Pancreas (tissue), 10 donors: ENCODE results near the gene CHST11. TPM values are rescaled to one million over a fixed set of nuclear protein-coding genes. Genes with fewer than 3 reads are reported as not detected.

ENCODE experiments used
- ATAC-seq, 4 donors: fragments of 200-7000 bp; cut with Tn5 transposase; one replicate each; pipeline versions ENCODE4 v1.8.0 to v1.9.1; 2020; ENCODE audit warnings: mild to moderate bottlenecking in 4 of 4, moderate library complexity in 4 of 4
- DNase-seq, 6 donors: peaks; one replicate each; pipeline ENCODE4 v3.0.0-alpha.2; 2020
- FAIRE-seq: peaks from 2 replicates; lab custom pipeline; 2012; peaks lifted over from hg19 to GRCh38; lab: Jason Lieb, UNC
- H3K27ac ChIP-seq, 4 donors: fragments of 200-600 bp; sonication (generic); 1 replicate in 3 of 4; 2 replicates in 1 of 4; pipeline versions ENCODE4 v1.5.0 to v1.8.0; 2020
- H3K27me3 ChIP-seq, 4 donors: fragments of 200-600 bp; one replicate each; pipeline ENCODE4 v1.8.0; 2021
- H3K36me3 ChIP-seq, 3 donors: fragments of 200-600 bp; sonication (generic) in 1 of 3; one replicate each; pipeline versions ENCODE4 v1.5.0 to v1.8.0; 2020 to 2021
- H3K4me1 ChIP-seq, 3 donors: fragments of 200-600 bp; one replicate each; pipeline ENCODE4 v1.8.0; 2021
- H3K4me3 ChIP-seq, 4 donors: fragments of 200-600 bp; sonication (generic) in 2 of 4; one replicate each; pipeline versions ENCODE4 v1.5.0 to v1.8.0; 2020 to 2021
- H3K9me3 ChIP-seq, 4 donors: fragments of 200-600 bp; one replicate each; pipeline ENCODE4 v1.8.0; 2021
- WGBS, 2 donors: extraction: QIAGEN DNeasy Blood & Tissue Kit; methylation state at CpG; one replicate each; pipeline ENCODE4 v1.1.7; 2013; 5-methylcytosine and 5-hydroxymethylcytosine counted together
- intact Hi-C, 3 donors: fragments of 100-400 bp; cut with DNase I; formaldehyde crosslinking; loops; one replicate each; pipeline versions ENCODE4 v1.11.1 to v1.14.2; 2022
- polyA plus RNA-seq, 2 donors: library from polyadenylated mRNA; stranded (reverse); fragments of 200-250 nt; gene quantifications; one replicate each; pipeline ENCODE4 v1.2.3, GENCODE V29; 2013
- total RNA-seq, 6 donors: library from RNA; stranded (reverse); fragmentation: NEBNext Ultra II Directional in 4 of 6; extraction: Animal tissue kit (Norgen Biotek cat#: 25700) in 4 of 6; gene quantifications; one replicate each; pipeline versions ENCODE4 v1.2.1 to v1.2.4, GENCODE V29; 2021 to 2023
- TF ChIP-seq, protein P1 (sequence below), 4 donors: fragments of 200-600 bp; sonication (generic) in 3 of 4; IDR thresholded peaks; one replicate each; pipeline versions ENCODE4 v1.5.0 to v1.8.0; 2021; ENCODE audit warnings: antibody characterized with exemption in 4 of 4
- donor health status: healthy with polysubstance abuse.
- donor health status: DM: no; HTN: no; CAD: no; lungs with moderate emphysema.
- donor health status: DM: no; HTN: no; CAD: no.
- donor health status: control.
- donor health status: control.
- donor health status: Bipolar disorder and iron deficiency.
- donor health status: DM: yes; HTN: yes; CAD: no.
- donor health status: DM: no; HTN: no; CAD: no.
- donor health status: DM: no; HTN: no; CAD: no.
- donor health status: DM: yes; HTN: yes; CAD: no.

The CHST11 gene
- total and polyA plus RNA-seq, 8 donors, result 1.1 to 14.8 (median 7.8) TPM

DNA sequence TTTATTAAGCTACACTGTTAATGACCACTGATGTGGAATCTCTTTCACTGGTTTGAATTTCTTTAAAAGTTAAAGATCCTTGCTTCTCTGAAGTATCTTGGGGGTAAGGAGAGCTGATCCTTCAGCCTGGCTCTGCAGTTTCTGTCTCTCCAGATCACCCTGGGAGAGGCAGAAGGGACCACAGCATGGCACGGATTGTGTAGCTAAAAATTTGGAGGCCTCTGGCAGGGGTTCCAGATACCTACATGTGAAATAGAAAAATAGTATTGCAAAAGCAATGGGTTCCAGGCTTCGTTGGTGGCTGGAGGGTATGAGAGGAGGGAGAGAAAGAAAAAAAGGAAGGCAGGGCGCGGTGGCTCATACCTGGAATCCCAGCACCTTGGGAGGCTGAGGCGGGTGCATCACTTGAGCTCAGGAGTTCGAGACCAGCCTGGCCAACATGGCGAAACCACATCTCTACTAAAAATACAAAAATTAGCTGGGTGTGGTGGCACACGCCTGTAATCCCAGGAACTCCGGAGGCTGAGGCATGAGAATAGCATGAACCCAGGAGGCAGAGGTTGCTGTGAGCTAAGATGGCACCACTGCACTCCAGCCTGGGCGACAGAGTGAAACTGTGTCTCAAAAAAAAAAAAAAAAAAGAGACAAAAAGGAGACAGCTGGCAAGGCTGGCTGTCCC is 3.4 kb downstream of the CHST11 start:
- no peak overlapping the region for H3K27ac ChIP-seq

DNA sequence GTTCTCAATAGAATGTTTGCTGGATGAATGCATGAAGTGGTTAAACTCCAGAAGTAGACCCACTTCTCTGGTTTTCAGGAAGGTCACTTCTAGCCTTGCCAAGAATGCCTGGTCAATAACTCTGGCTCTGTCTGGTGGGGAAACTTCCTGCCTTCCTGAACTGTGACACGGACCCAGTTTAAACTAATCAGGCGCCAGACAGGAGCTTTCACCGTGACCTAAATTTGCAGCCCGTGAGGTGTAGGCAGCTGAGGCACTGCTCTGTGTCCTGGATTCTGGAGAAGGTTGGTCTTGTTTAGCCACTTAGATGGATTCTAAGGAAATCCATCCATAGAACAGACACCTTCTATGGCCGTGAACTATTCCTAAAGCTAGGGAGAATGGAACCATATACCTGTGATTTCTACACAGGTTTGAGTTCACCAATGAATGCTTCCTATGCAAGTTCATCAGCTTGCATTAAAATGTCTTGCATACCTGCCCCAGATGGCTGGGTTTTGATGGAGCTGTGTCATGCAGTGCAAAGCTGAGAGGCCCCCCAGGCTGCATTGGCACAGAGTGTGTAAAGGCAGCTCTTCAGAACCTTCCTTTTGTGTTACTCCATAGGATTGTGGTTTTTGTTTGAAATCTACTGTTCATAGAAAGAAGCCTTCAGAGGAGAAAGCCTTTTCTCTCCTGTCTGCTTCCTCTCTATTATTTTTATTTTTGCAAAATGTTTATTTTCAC is 4.4 kb downstream of the CHST11 start:
- no peaks in the 10 kb centered on the region for H3K36me3 ChIP-seq
- FAIRE-seq (no peak), DNase-seq (no peak), ATAC-seq (no peak)
- intact Hi-C loops, result no loop called here
- WGBS, 2 donors, result 64 to 71% methylated on average over 5 of the region's 5 CpGs
- no peak overlapping the region for H3K27ac ChIP-seq
- TF ChIP-seq, protein P1, sequence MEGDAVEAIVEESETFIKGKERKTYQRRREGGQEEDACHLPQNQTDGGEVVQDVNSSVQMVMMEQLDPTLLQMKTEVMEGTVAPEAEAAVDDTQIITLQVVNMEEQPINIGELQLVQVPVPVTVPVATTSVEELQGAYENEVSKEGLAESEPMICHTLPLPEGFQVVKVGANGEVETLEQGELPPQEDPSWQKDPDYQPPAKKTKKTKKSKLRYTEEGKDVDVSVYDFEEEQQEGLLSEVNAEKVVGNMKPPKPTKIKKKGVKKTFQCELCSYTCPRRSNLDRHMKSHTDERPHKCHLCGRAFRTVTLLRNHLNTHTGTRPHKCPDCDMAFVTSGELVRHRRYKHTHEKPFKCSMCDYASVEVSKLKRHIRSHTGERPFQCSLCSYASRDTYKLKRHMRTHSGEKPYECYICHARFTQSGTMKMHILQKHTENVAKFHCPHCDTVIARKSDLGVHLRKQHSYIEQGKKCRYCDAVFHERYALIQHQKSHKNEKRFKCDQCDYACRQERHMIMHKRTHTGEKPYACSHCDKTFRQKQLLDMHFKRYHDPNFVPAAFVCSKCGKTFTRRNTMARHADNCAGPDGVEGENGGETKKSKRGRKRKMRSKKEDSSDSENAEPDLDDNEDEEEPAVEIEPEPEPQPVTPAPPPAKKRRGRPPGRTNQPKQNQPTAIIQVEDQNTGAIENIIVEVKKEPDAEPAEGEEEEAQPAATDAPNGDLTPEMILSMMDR (IDR thresholded peaks at IDR 0.05), result no peak
- no peaks in the 10 kb centered on the region for H3K27me3 ChIP-seq
- no peak overlapping the region for H3K4me3 ChIP-seq
- H3K4me1 ChIP-seq, result peaks cover 0 to 4% (median 0%) of the 10 kb centered on the region in 3 donors
- H3K9me3 ChIP-seq, result no peaks in the 10 kb centered on the region

More for the DNA sequence above, 3.4 kb downstream of the CHST11 start:
- Histone ChIP-seq H3K27me3 (no peaks in the 10 kb centered on the region), H3K4me1 (peaks cover 0 to 8% (median 0%) of the 10 kb centered on the region in 3 donors), H3K9me3 (no peaks in the 10 kb centered on the region), H3K4me3 (no peak overlapping the region), H3K36me3 (no peaks in the 10 kb centered on the region)
- FAIRE-seq (no peak), DNase-seq (no peak), ATAC-seq (no peak)
- WGBS, 2 donors, result 72 to 81% methylated on average over 9 to 10 of the region's 10 CpGs
- intact Hi-C loops, result no loop called here
- TF ChIP-seq, protein P1 (IDR thresholded peaks at IDR 0.05), result no peak

DNA sequence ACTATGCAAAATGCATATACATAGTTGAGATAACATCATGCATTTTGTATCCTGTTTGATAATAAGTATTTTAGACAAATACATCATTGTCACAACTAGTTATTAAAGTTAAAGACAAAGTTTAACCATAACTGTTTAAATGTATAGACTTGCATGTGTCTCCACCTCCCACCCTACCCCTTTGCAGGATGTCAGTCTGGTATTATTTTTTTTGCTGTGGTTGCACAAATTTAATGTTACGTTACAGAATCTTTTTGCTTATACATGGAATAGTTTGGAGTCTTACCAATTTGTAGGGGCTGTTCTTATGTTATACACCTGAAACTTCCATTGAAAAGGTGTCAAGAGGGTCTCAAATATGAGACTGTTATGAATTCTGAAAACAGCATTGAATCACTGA is 5.6 kb downstream of the CHST11 start:
- no peak overlapping the region for H3K27ac ChIP-seq
- peaks cover 0 to 3% (median 0%) of the 10 kb centered on the region in 3 donors for H3K4me1 ChIP-seq
- no peak overlapping the region for H3K4me3 ChIP-seq
- H3K9me3 ChIP-seq, result no peaks in the 10 kb centered on the region
- DNase-seq (no peak), ATAC-seq (no peak), FAIRE-seq (no peak)
- TF ChIP-seq, protein P1 (IDR thresholded peaks at IDR 0.05), result no peak
- H3K27me3 ChIP-seq, result no peaks in the 10 kb centered on the region
- no peaks in the 10 kb centered on the region for H3K36me3 ChIP-seq
- WGBS, 2 donors, result 86 to 90% methylated on average over 1 of the region's 1 CpG
- intact Hi-C loops, result no loop called here

DNA sequence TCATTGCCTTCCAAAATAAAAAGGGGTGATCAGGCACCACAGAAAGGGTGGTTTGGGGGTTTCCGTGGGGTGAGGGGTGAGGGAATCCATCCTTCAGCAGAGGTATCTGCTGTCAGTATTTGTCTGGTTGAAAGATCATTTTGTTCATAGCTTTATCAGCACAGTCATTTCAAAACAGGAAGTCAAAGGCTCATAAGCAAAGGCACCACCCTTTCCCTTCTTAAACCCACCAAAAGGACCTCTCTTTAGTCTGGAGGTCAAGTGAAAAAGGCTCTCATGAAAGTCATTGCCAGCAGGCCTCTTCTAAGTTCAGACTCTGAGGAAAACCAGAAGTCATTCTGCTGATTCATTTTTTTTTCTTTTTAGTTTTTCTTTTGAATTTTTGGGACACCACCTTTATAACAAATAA is 6.2 kb downstream of the CHST11 start:
- H3K9me3 ChIP-seq, result no peaks in the 10 kb centered on the region
- DNase-seq, result no peak
- no peak for FAIRE-seq
- H3K4me3 ChIP-seq, result no peak overlapping the region
- peak overlapping the region in 1 of 4 donors; percentile 3 for H3K27ac ChIP-seq
- peaks cover 0 to 3% (median 0%) of the 10 kb centered on the region in 3 donors for H3K4me1 ChIP-seq
- H3K27me3 ChIP-seq, result no peaks in the 10 kb centered on the region
- TF ChIP-seq, protein P1 (IDR thresholded peaks at IDR 0.05), result no peak
- WGBS, 2 donors, result 89 to 91% methylated on average over 1 of the region's 1 CpG
- ATAC-seq, result peak in 1 of 4 donors; percentile 18
- H3K36me3 ChIP-seq, result no peaks in the 10 kb centered on the region
- intact Hi-C loops, result no loop called here
